IMR-90 (cell line): Measurements from ENCODE around the gene NUP210L. TPM values are rescaled to one million over a fixed set of nuclear protein-coding genes. Genes with fewer than 3 reads are reported as not detected.

ENCODE experiments used
- ATAC-seq: fragments of 200-7000 bp; cut with Tn5 transposase; 2 replicates; pipeline ENCODE4 v1.9.1; 2020; ENCODE audit warnings: low read depth, mild to moderate bottlenecking, moderate library complexity
- Bru-seq: library from RNA; stranded (reverse); fragments of 400-500 nt; gene quantifications from one replicate; lab custom pipeline; 2021; lab: Mats Ljungman, UMichigan
- BruChase-seq, 2 experiments: library from RNA; stranded (reverse); fragments of 400-500 nt; gene quantifications; one replicate each; lab custom pipeline; 2021; lab: Mats Ljungman, UMichigan
- BruUV-seq: library from RNA; stranded (reverse); fragments of 400-500 nt; replicated peaks from 2 replicates; lab custom pipeline; 2021; lab: Mats Ljungman, UMichigan
- CTCF ChIA-PET: fragments of 300-600 bp; formaldehyde crosslinking; extraction: SDS; loops from one replicate; lab custom pipeline; 2021; ENCODE audit warnings: antibody characterized with exemption; lab: Yijun Ruan, JAX
- POLR2A ChIA-PET: fragments of 300-600 bp; sonication (Branson Sonifier 250); formaldehyde crosslinking; loops from one replicate; lab custom pipeline; 2022; ENCODE audit warnings: antibody characterized with exemption; ENCODE audit not compliant: unreplicated experiment; lab: Charles Lee
- DNase-seq: peaks from one replicate; pipeline ENCODE4 v3.0.0; 2013
- H2AFZ ChIP-seq: replicated peaks from 2 replicates; pipeline ENCODE3; 2013; ENCODE audit warnings: low read length, mild to moderate bottlenecking; ENCODE audit not compliant: poor library complexity
- H2AK5ac ChIP-seq: 2 replicates; pipeline ENCODE4 v1.6.1; 2013; ENCODE audit warnings: low read depth, low read length, inconsistent platforms
- H2AK9ac ChIP-seq: replicated peaks from 2 replicates; pipeline ENCODE3; 2013; ENCODE audit warnings: mild to moderate bottlenecking, low read depth, low read length, moderate library complexity; ENCODE audit not compliant: poor library complexity
- H2BK120ac ChIP-seq: 2 replicates; pipeline ENCODE4 v1.6.1; 2013; ENCODE audit warnings: low read depth, low read length, inconsistent platforms
- H2BK15ac ChIP-seq: 3 replicates; pipeline ENCODE4 v1.6.1; 2013; ENCODE audit warnings: low read depth, low read length, inconsistent platforms
- H2BK20ac ChIP-seq: 2 replicates; pipeline ENCODE4 v1.6.1; 2013; ENCODE audit warnings: low read depth, mild to moderate bottlenecking, inconsistent platforms, low read length, moderate library complexity
- H2BK5ac ChIP-seq: 2 replicates; pipeline ENCODE4 v1.6.1; 2013; ENCODE audit warnings: mild to moderate bottlenecking, low read depth, low read length, inconsistent platforms; ENCODE audit not compliant: poor library complexity, severe bottlenecking
- H3K14ac ChIP-seq: replicated peaks from 2 replicates; pipeline ENCODE4 v1.6.1; 2013; ENCODE audit warnings: low read depth, low read length, inconsistent platforms
- H3K18ac ChIP-seq: 2 replicates; pipeline ENCODE4 v1.6.1; 2013; ENCODE audit warnings: low read depth, low read length, control low read depth
- H3K23ac ChIP-seq: 2 replicates; pipeline ENCODE4 v1.6.1; 2013; ENCODE audit warnings: low read depth, low read length, inconsistent platforms
- H3K27ac ChIP-seq: 2 replicates; pipeline ENCODE4 v1.5.1; 2013; ENCODE audit warnings: mild to moderate bottlenecking, control low read depth, low read length; ENCODE audit not compliant: insufficient read depth
- H3K27me3 ChIP-seq: 2 replicates; pipeline ENCODE4 v1.6.1; 2013; ENCODE audit warnings: low read length; ENCODE audit not compliant: control insufficient read depth, insufficient read depth
- H3K36me3 ChIP-seq: 2 replicates; pipeline ENCODE4 v1.6.1; 2013; ENCODE audit warnings: low read length, mixed read lengths; ENCODE audit not compliant: control insufficient read depth, insufficient read depth
- H3K4ac ChIP-seq: 2 replicates; pipeline ENCODE4 v1.6.1; 2013; ENCODE audit warnings: low read depth, low read length, inconsistent platforms
- H3K4me1 ChIP-seq: 2 replicates; pipeline ENCODE4 v1.6.1; 2013; ENCODE audit warnings: low read length, mixed read lengths; ENCODE audit not compliant: control insufficient read depth, insufficient read depth
- H3K4me2 ChIP-seq: 2 replicates; pipeline ENCODE4 v1.6.1; 2013; ENCODE audit warnings: low read depth, mild to moderate bottlenecking, control low read depth, low read length, moderate library complexity
- H3K4me3 ChIP-seq: 2 replicates; pipeline ENCODE4 v1.5.1; 2013; ENCODE audit warnings: low read depth, mild to moderate bottlenecking, control low read depth, low read length, moderate library complexity; ENCODE audit not compliant: insufficient read depth
- H3K56ac ChIP-seq: 2 replicates; pipeline ENCODE4 v1.6.1; 2013; ENCODE audit warnings: low read length, inconsistent platforms; ENCODE audit not compliant: insufficient read depth; ENCODE audit errors: extremely low read depth
- H3K79me1 ChIP-seq, 2 experiments: 2 replicates each; pipeline ENCODE4 v1.6.1; 2013; ENCODE audit warnings: low read length in 2 of 2, inconsistent platforms in 1 of 2, low read depth in 1 of 2
- H3K9ac ChIP-seq: 2 replicates; pipeline ENCODE4 v1.6.1; 2013; ENCODE audit warnings: low read depth, low read length, control low read depth
- H3K9me1 ChIP-seq: 2 replicates; pipeline ENCODE4 v1.6.1; 2013; ENCODE audit warnings: low read length, inconsistent platforms; ENCODE audit not compliant: insufficient read depth
- H3K9me3 ChIP-seq: 2 replicates; pipeline ENCODE4 v1.6.1; 2013; ENCODE audit warnings: low read length; ENCODE audit not compliant: control insufficient read depth, insufficient read depth
- H4K20me1 ChIP-seq: 2 replicates; pipeline ENCODE4 v1.6.1; 2013; ENCODE audit warnings: low read length, inconsistent platforms; ENCODE audit not compliant: insufficient read depth
- H4K5ac ChIP-seq: 2 replicates; pipeline ENCODE4 v1.6.1; 2013; ENCODE audit warnings: mild to moderate bottlenecking, low read depth, low read length, control low read depth
- H4K8ac ChIP-seq, 2 experiments: 2 replicates each; pipeline ENCODE4 v1.6.1; 2013; ENCODE audit warnings: low read depth in 2 of 2, low read length in 2 of 2, control low read depth in 1 of 2, inconsistent platforms in 1 of 2
- H4K91ac ChIP-seq: 2 replicates; pipeline ENCODE4 v1.6.1; 2013; ENCODE audit warnings: low read depth, low read length, inconsistent platforms; ENCODE audit not compliant: insufficient read depth
- BHLHE40 ChIP-seq: fragments of 150-350 bp; IDR thresholded peaks from 2 replicates; pipeline ENCODE4 v1.6.1; 2016; ENCODE audit warnings: mild to moderate bottlenecking, low read depth, low read length
- CEBPB ChIP-seq: IDR thresholded peaks from 2 replicates; pipeline ENCODE4 v1.6.1; 2012; ENCODE audit warnings: low read depth, low read length, improper control_type of control experiment
- CHD1 ChIP-seq: IDR thresholded peaks from 2 replicates; pipeline ENCODE4 v1.6.1; 2012; ENCODE audit warnings: low read depth, low read length, improper control_type of control experiment
- CTCF ChIP-seq: conservative IDR thresholded peaks from 2 replicates; pipeline ENCODE4 v1.5.1; 2012; ENCODE audit warnings: mild to moderate bottlenecking, low read depth, low read length, improper control_type of control experiment
- ELK1 ChIP-seq: fragments of 150-350 bp; IDR thresholded peaks from 2 replicates; pipeline ENCODE4 v1.6.1; 2016; ENCODE audit warnings: low read depth, mild to moderate bottlenecking, low read length, moderate library complexity, borderline replicate concordance
- FOS ChIP-seq: fragments of 150-350 bp; IDR thresholded peaks from 2 replicates; pipeline ENCODE4 v1.6.1; 2016; ENCODE audit warnings: low read depth, low read length
- MAFK ChIP-seq: IDR thresholded peaks from 2 replicates; pipeline ENCODE4 v1.6.1; 2012; ENCODE audit warnings: low read depth, low read length, improper control_type of control experiment
- MAZ ChIP-seq: IDR thresholded peaks from 2 replicates; pipeline ENCODE4 v1.6.1; 2012; ENCODE audit warnings: low read depth, mild to moderate bottlenecking, low read length, improper control_type of control experiment, moderate library complexity, borderline replicate concordance
- RFX5 ChIP-seq: IDR thresholded peaks from 2 replicates; pipeline ENCODE4 v1.8.0; 2012; ENCODE audit warnings: low read depth, mild to moderate bottlenecking, low read length, moderate library complexity
- SMC3 ChIP-seq: fragments of 150-350 bp; IDR thresholded peaks from 2 replicates; pipeline ENCODE4 v1.6.1; 2016; ENCODE audit warnings: low read depth, mild to moderate bottlenecking, antibody characterized with exemption, low read length, moderate library complexity
- USF2 ChIP-seq: fragments of 150-350 bp; IDR thresholded peaks from 2 replicates; pipeline ENCODE4 v1.6.1; 2017; ENCODE audit warnings: mild to moderate bottlenecking, antibody characterized with exemption, low read length, low read depth
- WGBS, 2 experiments: methylation state at CpG; one replicate each; pipeline versions ENCODE4 v1.1.5 to v1.1.7; 2013; ENCODE audit warnings: missing lambda C conversion rate in 2 of 2; ENCODE audit not compliant: insufficient read length in 1 of 2; ENCODE audit errors: extremely low coverage in 2 of 2; 5-methylcytosine and 5-hydroxymethylcytosine counted together
- dilution Hi-C: fragments of 300-500 bp; cut with HindIII; formaldehyde crosslinking; loops from one replicate; pipeline ENCODE4 v1.14.3; 2018; ENCODE audit warnings: low sequenced_read_pairs; ENCODE audit not compliant: unreplicated experiment
- in situ Hi-C: fragments of 300-500 bp; cut with MboI; formaldehyde crosslinking; loops from 3 replicates; pipeline ENCODE4 v1.14.3; 2019; ENCODE audit warnings: low sequenced_read_pairs, inconsistent platforms, mixed read lengths
- intact Hi-C: fragments of 100-400 bp; cut with micrococcal nuclease; formaldehyde crosslinking; loops from 2 replicates; pipeline ENCODE4 v1.10.0; 2022
- long read RNA-seq: library from polyadenylated mRNA; unstranded; transcript quantifications from one replicate; pipeline ENCODE4 v2.0.0, GENCODE V29; 2021; ENCODE audit not compliant: unreplicated experiment
- polyA plus RNA-seq, 3 experiments: library from polyadenylated mRNA; depleted of rRNA; stranded (reverse); fragments of >200 nt; gene quantifications; 2 replicates each; pipeline ENCODE4 v1.2.3, GENCODE V29; 2012; ENCODE audit warnings: low replicate concordance in 1 of 3
- total RNA-seq: library from RNA; depleted of rRNA; stranded (reverse); fragments of >200 nt; gene quantifications from 2 replicates; pipeline ENCODE4 v1.2.3, GENCODE V29; 2012; rRNA removed

NUP210L gene
- under 0.01 TPM in 2 replicates for total RNA-seq
- polyA plus RNA-seq (2012; rRNA removed), result 0.02 TPM in 1 of 2 replicates, not detected in the other
- polyA plus RNA-seq (2012; cell fraction: cytosol; rRNA removed), result under 0.01 TPM in 1 of 2 replicates, not detected in the other
- polyA plus RNA-seq (2012; cell fraction: nucleus; rRNA removed; ENCODE audit: low replicate concordance), result 0.02 and 0.13 TPM in 2 replicates
- Bru-seq, nascent RNA, result percentile 26 among the genes with signal in this experiment
- percentile 39 among the genes with signal in this experiment for BruChase-seq, experiment 1, labeled RNA remaining after a 6-hour chase
- BruChase-seq, experiment 2, labeled RNA remaining after a 2-hour chase, result percentile 30 among the genes with signal in this experiment
- long read RNA-seq, partial matches to known transcripts, result 0 of 1 reads
- long read RNA-seq, other reads (novel, unspliced or antisense), result 1 of 1 reads

DNA sequence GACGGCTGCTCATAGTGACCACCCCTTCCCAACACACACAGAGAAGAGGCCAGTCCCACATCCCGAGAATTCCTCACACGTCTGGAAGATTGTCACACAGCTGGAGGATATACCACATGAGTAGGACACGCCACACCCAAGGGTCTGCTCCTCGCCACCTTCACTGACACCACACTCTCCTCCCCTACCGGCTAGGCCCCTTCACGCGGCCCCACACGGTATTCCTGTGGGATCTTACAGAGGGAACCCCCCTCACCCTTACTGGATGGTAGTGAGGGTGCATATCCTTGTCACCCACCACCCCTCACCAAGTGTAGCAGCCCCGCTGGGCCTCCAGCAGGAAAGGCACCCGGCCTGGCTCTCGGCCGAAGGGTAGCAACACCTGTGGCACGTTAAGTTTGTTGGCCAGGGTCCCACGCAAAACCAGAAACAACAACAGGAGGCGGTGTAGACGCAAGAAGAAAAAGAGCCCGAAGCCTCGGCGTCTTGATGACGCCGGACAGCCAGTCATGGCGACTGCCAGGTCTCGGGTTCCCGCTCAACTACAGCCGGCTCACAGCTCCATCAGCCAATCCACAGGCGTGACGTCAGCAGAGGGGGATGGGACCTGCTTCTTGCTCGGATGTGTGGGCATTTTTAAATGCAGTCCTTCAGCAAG, at the start of gene NUP210L:
Gene NUP210L (minus strand): TSS at position 540 of the 658 bp plus-strand sequence.
- Histone ChIP-seq H3K56ac (peak within 1 kb of the TSS; percentile 14; the same call in 1 of the 2 replicates), H4K20me1 (peaks cover 20% of the 10 kb centered on the region), H3K27ac (peak within 1 kb of the TSS; percentile 74), H2BK5ac (peak within 1 kb of the TSS; percentile 73), H2AK5ac (peak within 1 kb of the TSS; percentile 51), H2AK9ac (peak within 1 kb of the TSS; percentile 63), H4K8ac (peak within 1 kb of the TSS; percentile 67 to 87), H3K36me3 (peaks cover 16% of the 10 kb centered on the region), H3K4me2 (peak within 1 kb of the TSS; percentile 67), H2BK120ac (peak within 1 kb of the TSS; percentile 57), H3K4me1 (peaks cover 10% of the 10 kb centered on the region), H3K18ac (peak within 1 kb of the TSS; percentile 54; the same call in 1 of the 2 replicates), H3K9ac (no peak within 1 kb of the TSS), H2AFZ (peak within 1 kb of the TSS; percentile 84), H3K14ac (peak within 1 kb of the TSS; percentile 79), H4K91ac (peak within 1 kb of the TSS; percentile 16), H2BK20ac (peak within 1 kb of the TSS; percentile 13; the same call in 1 of the 2 replicates), H4K5ac (peak within 1 kb of the TSS; percentile 83), H3K9me3 (no peaks in the 10 kb centered on the region), H3K23ac (peak within 1 kb of the TSS; percentile 68), H2BK15ac (no peak within 1 kb of the TSS), H3K4ac (peak within 1 kb of the TSS; percentile 87), H3K9me1 (peaks cover 9% of the 10 kb centered on the region), H3K27me3 (no peaks in the 10 kb centered on the region), H3K4me3 (peak within 1 kb of the TSS; percentile 28), H3K79me1 (peaks cover 19 to 32% of the 10 kb centered on the region in 2 experiments)
- WGBS, 2 experiments, result 48% methylated on average over 10 of the region's 29 CpGs; no CpG with 5 or more reads in 1 of the 2 experiments
- ChIA-PET CTCF (interaction anchor here (0.6 kb wide), 1 partner anchor 11 kb away, joined by 3 read pairs; no protein-coding TSS in a partner anchor), POLR2A (no interaction called here)
- dilution Hi-C loops, result no loop called here
- peak; percentile 82 for ATAC-seq
- no TSS peak for BruUV-seq
- intact Hi-C loops, result no loop called here
- DNase-seq, result peak; percentile 89
- in situ Hi-C loops, result no loop called here
- TF ChIP-seq MAFK (0 out of 2 replicates have a peak, but pooled peaks have one; percentile 3), RFX5 (peak; percentile 25; the same call in 1 of the 2 replicates), BHLHE40 (no peak), USF2 (no peak), CTCF (no peak), FOS (no peak), SMC3 (no peak), CHD1 (no peak), CEBPB (no peak), ELK1 (no peak), MAZ (no peak)
